Spleen (tissue), 7 donors: ENCODE data around the gene PDXK.

ENCODE experiments used
- CTCF ChIP-seq, 11 experiments: fragments of 200-600 bp in 7 of 11; fragments of 450-650 bp in 4 of 11; sonication (generic) in 4 of 11; IDR thresholded peaks in 8 of 11; conservative IDR thresholded peaks in 3 of 11; 1 replicate in 7 of 11; 2 replicates in 4 of 11; pipeline versions ENCODE4 v1.4.0 to v1.8.0; 2016 to 2021; ENCODE audit warnings: antibody characterized with exemption in 11 of 11, inconsistent platforms in 4 of 11, mild to moderate bottlenecking in 1 of 11
- POLR2A ChIP-seq, 3 donors: fragments of 450-650 bp; IDR thresholded peaks; one replicate each; pipeline ENCODE4 v1.5.1; 2017; ENCODE audit warnings: antibody characterized with exemption in 3 of 3, mild to moderate bottlenecking in 1 of 3
- POLR2AphosphoS5 ChIP-seq, 3 donors: sonication (generic); formaldehyde crosslinking; IDR thresholded peaks; one replicate each; pipeline ENCODE4 v1.5.1; 2017; ENCODE audit warnings: antibody characterized with exemption in 3 of 3
- donor health status: DM: no; HTN: no; CAD: no; lungs with moderate emphysema.
- donor health status: DM: no; HTN: no; CAD: no.
- donor health status: DM: no; HTN: no; CAD: no.

- TF ChIP-seq POLR2AphosphoS5 (IDR thresholded peaks at IDR 0.05): no peak
- no peak for TF ChIP-seq CTCF (IDR thresholded peaks at IDR 0.05 in 8 of 11, conservative IDR thresholded peaks at IDR 0.05 in 3 of 11)
- no peak for TF ChIP-seq POLR2A (IDR thresholded peaks at IDR 0.05)
Measured at GRCh38 chr21:43737158-43737950, 18.4 kb downstream of the PDXK start.
